WTC11 (cell line): ENCODE data around the gene RASL12. TPM values are rescaled to one million over a fixed set of nuclear protein-coding genes. Genes with fewer than 3 reads are reported as not detected.
A peak's percentile ranks its signal among the peaks of the same experiment; 100 is the strongest.

Experiments
- ATAC-seq: fragments of 200-7000 bp; cut with Tn5 transposase; 2 replicates; pipeline ENCODE4 v1.10.0; 2021; ENCODE audit warnings: mild to moderate bottlenecking, moderate library complexity
- CTCF ChIA-PET: fragments of 300-600 bp; sonication (Branson Sonifier 250); formaldehyde crosslinking; loops from one replicate; lab custom pipeline; 2021; ENCODE audit warnings: antibody characterized with exemption; lab: Charles Lee
- POLR2A ChIA-PET: fragments of 350-600 bp; sonication (Branson Sonifier 250); formaldehyde crosslinking; loops from one replicate; lab custom pipeline; 2021; ENCODE audit warnings: antibody characterized with exemption; lab: Charles Lee
- DNase-seq: peaks from one replicate; pipeline ENCODE4 v3.0.0; 2021; ENCODE audit warnings: low spot score
- H3K27ac Mint-ChIP-seq: 2 replicates; pipeline ENCODE4 v1.8.0; 2021; ENCODE audit warnings: mixed read lengths
- H3K27me3 Mint-ChIP-seq: 2 replicates; pipeline ENCODE4 v1.8.0; 2021; ENCODE audit warnings: low read depth, mild to moderate bottlenecking, moderate library complexity, mixed read lengths
- H3K36me3 Mint-ChIP-seq: 2 replicates; pipeline ENCODE4 v1.8.0; 2021; ENCODE audit warnings: mixed read lengths
- H3K4me1 Mint-ChIP-seq: 2 replicates; pipeline ENCODE4 v1.8.0; 2022; ENCODE audit warnings: mixed read lengths
- H3K4me3 Mint-ChIP-seq: 2 replicates; pipeline ENCODE4 v1.8.0; 2021; ENCODE audit warnings: mild to moderate bottlenecking, moderate library complexity, mixed read lengths
- H3K9me3 Mint-ChIP-seq: 2 replicates; pipeline ENCODE4 v1.8.0; 2021; ENCODE audit warnings: mixed read lengths
- ATF1 ChIP-seq: sonication (generic); formaldehyde crosslinking; IDR thresholded peaks from 2 replicates; pipeline ENCODE4 v1.8.1; 2023; ENCODE audit warnings: mild to moderate bottlenecking, moderate library complexity, missing genetic modification reagents
- CTCF ChIP-seq: fragments of 200-600 bp; IDR thresholded peaks from 2 replicates; pipeline ENCODE4 v1.8.0; 2022; ENCODE audit warnings: antibody characterized with exemption
- E2F5 ChIP-seq: sonication (generic); formaldehyde crosslinking; IDR thresholded peaks from 2 replicates; pipeline ENCODE4 v1.8.1; 2022; ENCODE audit warnings: mild to moderate bottlenecking, moderate library complexity, missing genetic modification reagents
- ETV6 ChIP-seq: sonication (generic); formaldehyde crosslinking; IDR thresholded peaks from 2 replicates; pipeline ENCODE4 v1.8.1; 2022; ENCODE audit warnings: mild to moderate bottlenecking, missing genetic modification reagents
- MXD4 ChIP-seq: fragments of 250-450 bp; sonication (Bioruptor Pico); IDR thresholded peaks from 2 replicates; pipeline ENCODE4 v1.8.0; 2021; ENCODE audit warnings: mild to moderate bottlenecking, moderate library complexity, borderline replicate concordance
- NR3C1 ChIP-seq: sonication (generic); formaldehyde crosslinking; conservative IDR thresholded peaks from 2 replicates; pipeline ENCODE4 v1.8.1; 2023; ENCODE audit warnings: low read depth, mild to moderate bottlenecking, missing genetic modification reagents
- OVOL2 ChIP-seq: fragments of 250-450 bp; sonication (Bioruptor Pico); IDR thresholded peaks from 2 replicates; pipeline ENCODE4 v1.9.0; 2021; ENCODE audit warnings: mild to moderate bottlenecking, borderline replicate concordance
- SP1 ChIP-seq: sonication (generic); formaldehyde crosslinking; conservative IDR thresholded peaks from 2 replicates; pipeline ENCODE4 v1.8.1; 2022; ENCODE audit warnings: missing genetic modification reagents
- TEAD1 ChIP-seq: sonication (generic); formaldehyde crosslinking; IDR thresholded peaks from 2 replicates; pipeline ENCODE4 v1.8.0; 2022; ENCODE audit warnings: mild to moderate bottlenecking, missing genetic modification reagents
- total RNA-seq: library from RNA; stranded (reverse); gene quantifications from 3 replicates; pipeline ENCODE4 v1.2.3, GENCODE V29; 2021
- TF ChIP-seq, protein P1 (sequence below): sonication (generic); formaldehyde crosslinking; IDR thresholded peaks from 2 replicates; pipeline ENCODE4 v1.8.0; 2023; ENCODE audit warnings: missing genetic modification reagents, mild to moderate bottlenecking, borderline replicate concordance
- TF ChIP-seq, protein P2 (sequence below): sonication (generic); formaldehyde crosslinking; IDR thresholded peaks from 2 replicates; pipeline ENCODE4 v1.8.1; 2022; ENCODE audit warnings: missing genetic modification reagents, borderline replicate concordance
- TF ChIP-seq, protein P3 (sequence below): sonication (generic); formaldehyde crosslinking; IDR thresholded peaks from 2 replicates; pipeline ENCODE4 v1.8.1; 2023; ENCODE audit warnings: mild to moderate bottlenecking, missing genetic modification reagents, borderline replicate concordance

The RASL12 gene
- total RNA-seq, 1 experiment from 2014 or later: 5.6 TPM

DNA sequence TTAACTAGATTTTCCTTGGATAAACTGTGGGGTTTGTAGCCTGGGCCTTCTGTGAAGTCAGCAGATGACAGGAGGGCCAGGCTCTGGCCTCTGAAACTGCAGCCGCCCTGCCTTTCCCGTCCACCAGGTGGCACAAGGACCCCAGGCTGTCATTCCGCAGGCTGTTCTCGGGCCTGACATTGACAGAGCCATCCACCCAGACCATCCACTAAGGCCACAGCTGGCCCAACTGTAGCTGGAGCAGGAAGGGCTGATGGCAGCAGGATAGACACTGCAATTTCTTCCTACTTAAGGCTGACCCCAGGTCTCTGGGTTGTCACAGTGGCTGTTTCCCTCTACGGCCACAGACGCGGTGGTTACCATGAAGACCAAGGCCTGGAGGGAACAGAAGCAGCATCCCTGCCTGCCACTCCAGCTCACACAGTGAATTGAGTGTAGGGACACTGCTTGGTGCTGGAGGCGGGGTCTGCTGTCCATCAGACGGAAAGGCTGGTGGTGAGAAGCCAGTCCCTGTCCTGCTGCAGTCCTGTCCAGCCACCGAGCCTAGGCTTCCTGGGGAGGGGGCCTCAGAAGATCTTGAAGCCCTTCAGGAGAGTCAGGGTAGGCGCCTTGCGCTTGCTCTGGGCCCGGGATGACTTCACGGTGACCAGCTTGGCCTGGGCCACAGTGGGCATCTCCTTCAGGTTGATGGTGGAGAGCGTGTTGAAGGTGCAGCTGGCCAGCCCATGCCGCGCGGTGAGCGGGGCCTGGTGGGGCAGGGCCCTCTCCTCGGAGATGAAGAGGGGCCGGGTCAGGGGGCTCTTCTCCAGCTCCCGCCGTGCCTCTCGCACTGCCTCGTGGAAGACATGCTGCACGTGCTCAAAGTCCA, 13.2 kb downstream of the RASL12 start:
- Mint-ChIP-seq H3K27me3 (peaks cover 2% of the 10 kb centered on the region; the same call in 1 of the 2 replicates), H3K9me3 (no peaks in the 10 kb centered on the region), H3K27ac (no peak overlapping the region), H3K36me3 (no peaks in the 10 kb centered on the region), H3K4me1 (peaks cover 4% of the 10 kb centered on the region; the same call in 1 of the 2 replicates), H3K4me3 (no peak overlapping the region)
- ChIA-PET CTCF (interaction anchor here (0.6 to 20.3 kb wide), 19 partner anchors 11 to 232 kb away, joined by 3 to 292 read pairs (median 4); partner anchors contain the start of genes KBTBD13, PARP16, RASL12 and SLC51B), POLR2A (interaction anchor here (0.6 to 1.0 kb wide), 2 partner anchors 47 to 348 kb away, joined by 3 to 4 read pairs; no protein-coding TSS in a partner anchor)
- peak; percentile 86 for DNase-seq
- peak; percentile 82 for ATAC-seq
- TF ChIP-seq, protein P1, sequence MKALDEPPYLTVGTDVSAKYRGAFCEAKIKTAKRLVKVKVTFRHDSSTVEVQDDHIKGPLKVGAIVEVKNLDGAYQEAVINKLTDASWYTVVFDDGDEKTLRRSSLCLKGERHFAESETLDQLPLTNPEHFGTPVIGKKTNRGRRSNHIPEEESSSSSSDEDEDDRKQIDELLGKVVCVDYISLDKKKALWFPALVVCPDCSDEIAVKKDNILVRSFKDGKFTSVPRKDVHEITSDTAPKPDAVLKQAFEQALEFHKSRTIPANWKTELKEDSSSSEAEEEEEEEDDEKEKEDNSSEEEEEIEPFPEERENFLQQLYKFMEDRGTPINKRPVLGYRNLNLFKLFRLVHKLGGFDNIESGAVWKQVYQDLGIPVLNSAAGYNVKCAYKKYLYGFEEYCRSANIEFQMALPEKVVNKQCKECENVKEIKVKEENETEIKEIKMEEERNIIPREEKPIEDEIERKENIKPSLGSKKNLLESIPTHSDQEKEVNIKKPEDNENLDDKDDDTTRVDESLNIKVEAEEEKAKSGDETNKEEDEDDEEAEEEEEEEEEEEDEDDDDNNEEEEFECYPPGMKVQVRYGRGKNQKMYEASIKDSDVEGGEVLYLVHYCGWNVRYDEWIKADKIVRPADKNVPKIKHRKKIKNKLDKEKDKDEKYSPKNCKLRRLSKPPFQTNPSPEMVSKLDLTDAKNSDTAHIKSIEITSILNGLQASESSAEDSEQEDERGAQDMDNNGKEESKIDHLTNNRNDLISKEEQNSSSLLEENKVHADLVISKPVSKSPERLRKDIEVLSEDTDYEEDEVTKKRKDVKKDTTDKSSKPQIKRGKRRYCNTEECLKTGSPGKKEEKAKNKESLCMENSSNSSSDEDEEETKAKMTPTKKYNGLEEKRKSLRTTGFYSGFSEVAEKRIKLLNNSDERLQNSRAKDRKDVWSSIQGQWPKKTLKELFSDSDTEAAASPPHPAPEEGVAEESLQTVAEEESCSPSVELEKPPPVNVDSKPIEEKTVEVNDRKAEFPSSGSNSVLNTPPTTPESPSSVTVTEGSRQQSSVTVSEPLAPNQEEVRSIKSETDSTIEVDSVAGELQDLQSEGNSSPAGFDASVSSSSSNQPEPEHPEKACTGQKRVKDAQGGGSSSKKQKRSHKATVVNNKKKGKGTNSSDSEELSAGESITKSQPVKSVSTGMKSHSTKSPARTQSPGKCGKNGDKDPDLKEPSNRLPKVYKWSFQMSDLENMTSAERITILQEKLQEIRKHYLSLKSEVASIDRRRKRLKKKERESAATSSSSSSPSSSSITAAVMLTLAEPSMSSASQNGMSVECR (CRISPR knock-in tag): peak; percentile 64; the same call in 1 of the 2 replicates
- TF ChIP-seq TEAD1 (CRISPR knock-in tag) (0 out of 2 replicates have a peak, but pooled peaks have one; percentile 23), CTCF (peak; percentile 83), ATF1 (no peak)
- TF ChIP-seq, protein P2, sequence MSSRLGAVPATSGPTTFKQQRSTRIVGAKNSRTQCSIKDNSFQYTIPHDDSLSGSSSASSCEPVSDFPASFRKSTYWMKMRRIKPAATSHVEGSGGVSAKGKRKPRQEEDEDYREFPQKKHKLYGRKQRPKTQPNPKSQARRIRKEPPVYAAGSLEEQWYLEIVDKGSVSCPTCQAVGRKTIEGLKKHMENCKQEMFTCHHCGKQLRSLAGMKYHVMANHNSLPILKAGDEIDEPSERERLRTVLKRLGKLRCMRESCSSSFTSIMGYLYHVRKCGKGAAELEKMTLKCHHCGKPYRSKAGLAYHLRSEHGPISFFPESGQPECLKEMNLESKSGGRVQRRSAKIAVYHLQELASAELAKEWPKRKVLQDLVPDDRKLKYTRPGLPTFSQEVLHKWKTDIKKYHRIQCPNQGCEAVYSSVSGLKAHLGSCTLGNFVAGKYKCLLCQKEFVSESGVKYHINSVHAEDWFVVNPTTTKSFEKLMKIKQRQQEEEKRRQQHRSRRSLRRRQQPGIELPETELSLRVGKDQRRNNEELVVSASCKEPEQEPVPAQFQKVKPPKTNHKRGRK (CRISPR knock-in tag): no peak

GRCh38 chr15:65052956-65053355, 14.8 kb downstream of the RASL12 start:
- Mint-ChIP-seq H3K27me3 (peaks cover 4% of the 10 kb centered on the region; the same call in 1 of the 2 replicates), H3K4me3 (no peak overlapping the region), H3K36me3 (no peaks in the 10 kb centered on the region), H3K27ac (no peak overlapping the region), H3K9me3 (no peaks in the 10 kb centered on the region), H3K4me1 (peaks cover 6% of the 10 kb centered on the region; the same call in 1 of the 2 replicates)
- DNase-seq (no peak), ATAC-seq (no peak)
- ChIA-PET POLR2A (interaction anchor here (1.0 kb wide), 1 partner anchor 159 kb away, joined by 3 read pairs; no protein-coding TSS in a partner anchor), CTCF (interaction anchor here (0.6 to 20.3 kb wide), 11 partner anchors 9 to 332 kb away, joined by 3 to 292 read pairs (median 4); partner anchors contain the start of gene KBTBD13)
- TF ChIP-seq E2F5 (CRISPR knock-in tag) (no peak), ETV6 (CRISPR knock-in tag) (no peak), OVOL2 (CRISPR knock-in tag) (no peak), MXD4 (CRISPR knock-in tag) (no peak), NR3C1 (CRISPR knock-in tag) (no peak), ATF1 (no peak), SP1 (CRISPR knock-in tag) (no peak)
- TF ChIP-seq, protein P3, sequence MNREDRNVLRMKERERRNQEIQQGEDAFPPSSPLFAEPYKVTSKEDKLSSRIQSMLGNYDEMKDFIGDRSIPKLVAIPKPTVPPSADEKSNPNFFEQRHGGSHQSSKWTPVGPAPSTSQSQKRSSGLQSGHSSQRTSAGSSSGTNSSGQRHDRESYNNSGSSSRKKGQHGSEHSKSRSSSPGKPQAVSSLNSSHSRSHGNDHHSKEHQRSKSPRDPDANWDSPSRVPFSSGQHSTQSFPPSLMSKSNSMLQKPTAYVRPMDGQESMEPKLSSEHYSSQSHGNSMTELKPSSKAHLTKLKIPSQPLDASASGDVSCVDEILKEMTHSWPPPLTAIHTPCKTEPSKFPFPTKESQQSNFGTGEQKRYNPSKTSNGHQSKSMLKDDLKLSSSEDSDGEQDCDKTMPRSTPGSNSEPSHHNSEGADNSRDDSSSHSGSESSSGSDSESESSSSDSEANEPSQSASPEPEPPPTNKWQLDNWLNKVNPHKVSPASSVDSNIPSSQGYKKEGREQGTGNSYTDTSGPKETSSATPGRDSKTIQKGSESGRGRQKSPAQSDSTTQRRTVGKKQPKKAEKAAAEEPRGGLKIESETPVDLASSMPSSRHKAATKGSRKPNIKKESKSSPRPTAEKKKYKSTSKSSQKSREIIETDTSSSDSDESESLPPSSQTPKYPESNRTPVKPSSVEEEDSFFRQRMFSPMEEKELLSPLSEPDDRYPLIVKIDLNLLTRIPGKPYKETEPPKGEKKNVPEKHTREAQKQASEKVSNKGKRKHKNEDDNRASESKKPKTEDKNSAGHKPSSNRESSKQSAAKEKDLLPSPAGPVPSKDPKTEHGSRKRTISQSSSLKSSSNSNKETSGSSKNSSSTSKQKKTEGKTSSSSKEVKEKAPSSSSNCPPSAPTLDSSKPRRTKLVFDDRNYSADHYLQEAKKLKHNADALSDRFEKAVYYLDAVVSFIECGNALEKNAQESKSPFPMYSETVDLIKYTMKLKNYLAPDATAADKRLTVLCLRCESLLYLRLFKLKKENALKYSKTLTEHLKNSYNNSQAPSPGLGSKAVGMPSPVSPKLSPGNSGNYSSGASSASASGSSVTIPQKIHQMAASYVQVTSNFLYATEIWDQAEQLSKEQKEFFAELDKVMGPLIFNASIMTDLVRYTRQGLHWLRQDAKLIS (CRISPR knock-in tag): no peak
